Adipocyte (in vitro differentiated cells): ENCODE results near the gene SCP2D1.

Source experiments
- DNase-seq: peaks from one replicate; pipeline ENCODE4 v3.0.0-alpha.2; 2015; ENCODE audit warnings: low read depth
- H3K27me3 ChIP-seq: replicated peaks from 2 replicates; pipeline ENCODE4 v1.7.0; 2013; ENCODE audit warnings: mild to moderate bottlenecking, low read length, moderate library complexity; ENCODE audit not compliant: control insufficient read depth, insufficient read depth
- H3K36me3 ChIP-seq: 2 replicates; pipeline ENCODE4 v1.7.0; 2013; ENCODE audit warnings: low read length, mild to moderate bottlenecking, moderate library complexity; ENCODE audit not compliant: control insufficient read depth, insufficient read depth, severe bottlenecking
- H3K4me1 ChIP-seq: 2 replicates; pipeline ENCODE4 v1.7.0; 2013; ENCODE audit warnings: mild to moderate bottlenecking, low read length, moderate library complexity; ENCODE audit not compliant: control insufficient read depth, insufficient read depth
- H3K4me3 ChIP-seq: 2 replicates; pipeline ENCODE4 v1.7.0; 2013; ENCODE audit warnings: mild to moderate bottlenecking, low read length, moderate library complexity
- H3K9ac ChIP-seq: 2 replicates; pipeline ENCODE4 v1.7.0; 2013; ENCODE audit warnings: mild to moderate bottlenecking, low read length, moderate library complexity
- H3K9me3 ChIP-seq: 2 replicates; pipeline ENCODE4 v1.7.0; 2013; ENCODE audit warnings: mild to moderate bottlenecking, low read length, moderate library complexity; ENCODE audit not compliant: control insufficient read depth

SCP2D1 gene

GRCh38 chr20:18849131-18849530, 35.5 kb downstream of the SCP2D1 start:
- no peaks in the 10 kb centered on the region for H3K9me3 ChIP-seq
- peaks cover 9% of the 10 kb centered on the region for H3K4me1 ChIP-seq
- H3K27me3 ChIP-seq: peaks cover 15% of the 10 kb centered on the region
- no peak overlapping the region for H3K9ac ChIP-seq
- no peaks in the 10 kb centered on the region for H3K36me3 ChIP-seq
- DNase-seq: no peak
- no peak overlapping the region for H3K4me3 ChIP-seq

- DNase-seq: no peak
- no peak overlapping the region for H3K9ac ChIP-seq
- peaks cover 32% of the 10 kb centered on the region for H3K4me1 ChIP-seq
- H3K4me3 ChIP-seq: no peak overlapping the region
- H3K36me3 ChIP-seq: no peaks in the 10 kb centered on the region
- H3K27me3 ChIP-seq: peaks cover 12% of the 10 kb centered on the region
- peaks cover 6% of the 10 kb centered on the region for H3K9me3 ChIP-seq
Measured at GRCh38 chr20:18851629-18852028, 38.0 kb downstream of the SCP2D1 start.

- no peak overlapping the region for H3K4me3 ChIP-seq
- peaks cover 39% of the 10 kb centered on the region for H3K4me1 ChIP-seq
- H3K9ac ChIP-seq: no peak overlapping the region
- peaks cover 12% of the 10 kb centered on the region for H3K27me3 ChIP-seq
- peaks cover 11% of the 10 kb centered on the region for H3K9me3 ChIP-seq
- H3K36me3 ChIP-seq: no peaks in the 10 kb centered on the region
- no peak for DNase-seq
Measured at GRCh38 chr20:18852318-18852717, 38.7 kb downstream of the SCP2D1 start.

- peaks cover 47% of the 10 kb centered on the region for H3K4me1 ChIP-seq
- DNase-seq: no peak
- H3K9me3 ChIP-seq: peaks cover 11% of the 10 kb centered on the region
- H3K27me3 ChIP-seq: peaks cover 12% of the 10 kb centered on the region
- no peaks in the 10 kb centered on the region for H3K36me3 ChIP-seq
- peak overlapping the region; percentile 53 for H3K9ac ChIP-seq
- H3K4me3 ChIP-seq: no peak overlapping the region
Measured at GRCh38 chr20:18853216-18853615, 39.6 kb downstream of the SCP2D1 start.

- peaks cover 53% of the 10 kb centered on the region for H3K4me1 ChIP-seq
- H3K4me3 ChIP-seq: no peak overlapping the region
- H3K36me3 ChIP-seq: no peaks in the 10 kb centered on the region
- peaks cover 11% of the 10 kb centered on the region for H3K9me3 ChIP-seq
- H3K27me3 ChIP-seq: peaks cover 10% of the 10 kb centered on the region
- DNase-seq: peak; percentile 15
- H3K9ac ChIP-seq: peak overlapping the region; percentile 53
Measured at GRCh38 chr20:18853946-18854646, 40.5 kb downstream of the SCP2D1 start.

GRCh38 chr20:18855882-18856281, 42.3 kb downstream of the SCP2D1 start:
- peaks cover under 1% of the 10 kb centered on the region for H3K27me3 ChIP-seq
- H3K4me3 ChIP-seq: no peak overlapping the region
- peaks cover 19% of the 10 kb centered on the region for H3K9me3 ChIP-seq
- no peak for DNase-seq
- H3K9ac ChIP-seq: peak overlapping the region; percentile 52
- H3K36me3 ChIP-seq: no peaks in the 10 kb centered on the region
- peaks cover 53% of the 10 kb centered on the region for H3K4me1 ChIP-seq

- no peak for DNase-seq
- Histone ChIP-seq H3K4me1 (peaks cover 53% of the 10 kb centered on the region), H3K27me3 (no peaks in the 10 kb centered on the region), H3K36me3 (no peaks in the 10 kb centered on the region), H3K4me3 (peak overlapping the region; percentile 20), H3K9me3 (peaks cover 19% of the 10 kb centered on the region), H3K9ac (peak overlapping the region; percentile 28)
Measured at GRCh38 chr20:18856873-18857272, 43.3 kb downstream of the SCP2D1 start.

- H3K4me1 ChIP-seq: peaks cover 53% of the 10 kb centered on the region
- DNase-seq: peak; percentile 19
- H3K27me3 ChIP-seq: no peaks in the 10 kb centered on the region
- peaks cover 19% of the 10 kb centered on the region for H3K9me3 ChIP-seq
- no peaks in the 10 kb centered on the region for H3K36me3 ChIP-seq
- H3K4me3 ChIP-seq: peak overlapping the region; percentile 20
- H3K9ac ChIP-seq: peak overlapping the region; percentile 28
Measured at GRCh38 chr20:18857640-18858039, 44.1 kb downstream of the SCP2D1 start.

GRCh38 chr20:18858816-18859215, 45.2 kb downstream of the SCP2D1 start:
- Histone ChIP-seq H3K9me3 (peaks cover 19% of the 10 kb centered on the region), H3K4me3 (no peak overlapping the region), H3K36me3 (no peaks in the 10 kb centered on the region), H3K9ac (no peak overlapping the region), H3K4me1 (peaks cover 44% of the 10 kb centered on the region), H3K27me3 (no peaks in the 10 kb centered on the region)
- DNase-seq: no peak
